IMR-90 (cell line): ENCODE data around the gene IL13RA1. TPM values are rescaled to one million over a fixed set of nuclear protein-coding genes. Genes with fewer than 3 reads are reported as not detected.
"Not testable (repeated sequence)": the region's sequence is repeated elsewhere in the genome, so short reads cannot be mapped to it uniquely, and the experiment has no call there.

Experiments used
- ATAC-seq: fragments of 200-7000 bp; cut with Tn5 transposase; 2 replicates; pipeline ENCODE4 v1.9.1; 2020; ENCODE audit warnings: low read depth, mild to moderate bottlenecking, moderate library complexity
- BruUV-seq: library from RNA; stranded (reverse); fragments of 400-500 nt; replicated peaks from 2 replicates; lab custom pipeline; 2021; lab: Mats Ljungman, UMichigan
- CTCF ChIA-PET: fragments of 300-600 bp; formaldehyde crosslinking; extraction: SDS; loops from one replicate; lab custom pipeline; 2021; ENCODE audit warnings: antibody characterized with exemption; lab: Yijun Ruan, JAX
- POLR2A ChIA-PET: fragments of 300-600 bp; sonication (Branson Sonifier 250); formaldehyde crosslinking; loops from one replicate; lab custom pipeline; 2022; ENCODE audit warnings: antibody characterized with exemption; ENCODE audit not compliant: unreplicated experiment; lab: Charles Lee
- DNase-seq: peaks from one replicate; pipeline ENCODE4 v3.0.0; 2013
- H2AFZ ChIP-seq: replicated peaks from 2 replicates; pipeline ENCODE3; 2013; ENCODE audit warnings: low read length, mild to moderate bottlenecking; ENCODE audit not compliant: poor library complexity
- H2AK5ac ChIP-seq: 2 replicates; pipeline ENCODE4 v1.6.1; 2013; ENCODE audit warnings: low read depth, low read length, inconsistent platforms
- H2AK9ac ChIP-seq: replicated peaks from 2 replicates; pipeline ENCODE3; 2013; ENCODE audit warnings: mild to moderate bottlenecking, low read depth, low read length, moderate library complexity; ENCODE audit not compliant: poor library complexity
- H2BK120ac ChIP-seq: 2 replicates; pipeline ENCODE4 v1.6.1; 2013; ENCODE audit warnings: low read depth, low read length, inconsistent platforms
- H2BK15ac ChIP-seq: 3 replicates; pipeline ENCODE4 v1.6.1; 2013; ENCODE audit warnings: low read depth, low read length, inconsistent platforms
- H2BK20ac ChIP-seq: 2 replicates; pipeline ENCODE4 v1.6.1; 2013; ENCODE audit warnings: low read depth, mild to moderate bottlenecking, inconsistent platforms, low read length, moderate library complexity
- H2BK5ac ChIP-seq: 2 replicates; pipeline ENCODE4 v1.6.1; 2013; ENCODE audit warnings: mild to moderate bottlenecking, low read depth, low read length, inconsistent platforms; ENCODE audit not compliant: poor library complexity, severe bottlenecking
- H3K14ac ChIP-seq: replicated peaks from 2 replicates; pipeline ENCODE4 v1.6.1; 2013; ENCODE audit warnings: low read depth, low read length, inconsistent platforms
- H3K18ac ChIP-seq: 2 replicates; pipeline ENCODE4 v1.6.1; 2013; ENCODE audit warnings: low read depth, low read length, control low read depth
- H3K23ac ChIP-seq: 2 replicates; pipeline ENCODE4 v1.6.1; 2013; ENCODE audit warnings: low read depth, low read length, inconsistent platforms
- H3K27ac ChIP-seq: 2 replicates; pipeline ENCODE4 v1.5.1; 2013; ENCODE audit warnings: mild to moderate bottlenecking, control low read depth, low read length; ENCODE audit not compliant: insufficient read depth
- H3K27me3 ChIP-seq: 2 replicates; pipeline ENCODE4 v1.6.1; 2013; ENCODE audit warnings: low read length; ENCODE audit not compliant: control insufficient read depth, insufficient read depth
- H3K36me3 ChIP-seq: 2 replicates; pipeline ENCODE4 v1.6.1; 2013; ENCODE audit warnings: low read length, mixed read lengths; ENCODE audit not compliant: control insufficient read depth, insufficient read depth
- H3K4ac ChIP-seq: 2 replicates; pipeline ENCODE4 v1.6.1; 2013; ENCODE audit warnings: low read depth, low read length, inconsistent platforms
- H3K4me1 ChIP-seq: 2 replicates; pipeline ENCODE4 v1.6.1; 2013; ENCODE audit warnings: low read length, mixed read lengths; ENCODE audit not compliant: control insufficient read depth, insufficient read depth
- H3K4me2 ChIP-seq: 2 replicates; pipeline ENCODE4 v1.6.1; 2013; ENCODE audit warnings: low read depth, mild to moderate bottlenecking, control low read depth, low read length, moderate library complexity
- H3K4me3 ChIP-seq: 2 replicates; pipeline ENCODE4 v1.5.1; 2013; ENCODE audit warnings: low read depth, mild to moderate bottlenecking, control low read depth, low read length, moderate library complexity; ENCODE audit not compliant: insufficient read depth
- H3K56ac ChIP-seq: 2 replicates; pipeline ENCODE4 v1.6.1; 2013; ENCODE audit warnings: low read length, inconsistent platforms; ENCODE audit not compliant: insufficient read depth; ENCODE audit errors: extremely low read depth
- H3K79me1 ChIP-seq, 2 experiments: 2 replicates each; pipeline ENCODE4 v1.6.1; 2013; ENCODE audit warnings: low read length in 2 of 2, inconsistent platforms in 1 of 2, low read depth in 1 of 2
- H3K9ac ChIP-seq: 2 replicates; pipeline ENCODE4 v1.6.1; 2013; ENCODE audit warnings: low read depth, low read length, control low read depth
- H3K9me1 ChIP-seq: 2 replicates; pipeline ENCODE4 v1.6.1; 2013; ENCODE audit warnings: low read length, inconsistent platforms; ENCODE audit not compliant: insufficient read depth
- H3K9me3 ChIP-seq: 2 replicates; pipeline ENCODE4 v1.6.1; 2013; ENCODE audit warnings: low read length; ENCODE audit not compliant: control insufficient read depth, insufficient read depth
- H4K20me1 ChIP-seq: 2 replicates; pipeline ENCODE4 v1.6.1; 2013; ENCODE audit warnings: low read length, inconsistent platforms; ENCODE audit not compliant: insufficient read depth
- H4K5ac ChIP-seq: 2 replicates; pipeline ENCODE4 v1.6.1; 2013; ENCODE audit warnings: mild to moderate bottlenecking, low read depth, low read length, control low read depth
- H4K8ac ChIP-seq, 2 experiments: 2 replicates each; pipeline ENCODE4 v1.6.1; 2013; ENCODE audit warnings: low read depth in 2 of 2, low read length in 2 of 2, control low read depth in 1 of 2, inconsistent platforms in 1 of 2
- H4K91ac ChIP-seq: 2 replicates; pipeline ENCODE4 v1.6.1; 2013; ENCODE audit warnings: low read depth, low read length, inconsistent platforms; ENCODE audit not compliant: insufficient read depth
- WGBS, 2 experiments: methylation state at CpG; one replicate each; pipeline versions ENCODE4 v1.1.5 to v1.1.7; 2013; ENCODE audit warnings: missing lambda C conversion rate in 2 of 2; ENCODE audit not compliant: insufficient read length in 1 of 2; ENCODE audit errors: extremely low coverage in 2 of 2; 5-methylcytosine and 5-hydroxymethylcytosine counted together
- dilution Hi-C: fragments of 300-500 bp; cut with HindIII; formaldehyde crosslinking; loops from one replicate; pipeline ENCODE4 v1.14.3; 2018; ENCODE audit warnings: low sequenced_read_pairs; ENCODE audit not compliant: unreplicated experiment
- in situ Hi-C: fragments of 300-500 bp; cut with MboI; formaldehyde crosslinking; loops from 3 replicates; pipeline ENCODE4 v1.14.3; 2019; ENCODE audit warnings: low sequenced_read_pairs, inconsistent platforms, mixed read lengths
- intact Hi-C: fragments of 100-400 bp; cut with micrococcal nuclease; formaldehyde crosslinking; loops from 2 replicates; pipeline ENCODE4 v1.10.0; 2022
- polyA plus RNA-seq, 3 experiments: library from polyadenylated mRNA; depleted of rRNA; stranded (reverse); fragments of >200 nt; gene quantifications; 2 replicates each; pipeline ENCODE4 v1.2.3, GENCODE V29; 2012; ENCODE audit warnings: low replicate concordance in 1 of 3
- total RNA-seq: library from RNA; depleted of rRNA; stranded (reverse); fragments of >200 nt; gene quantifications from 2 replicates; pipeline ENCODE4 v1.2.3, GENCODE V29; 2012

The IL13RA1 gene
- total and polyA plus RNA-seq, 2 of the 4 experiments (the other 2 are of a cell fraction), result 24.2 to 31.7 TPM

- DNase-seq, H3K18ac ChIP-seq, H2BK15ac ChIP-seq, H3K23ac ChIP-seq, dilution Hi-C loops, H2AK9ac ChIP-seq, H3K36me3 ChIP-seq, H3K79me1 ChIP-seq, H2BK5ac ChIP-seq, BruUV-seq, H2AK5ac ChIP-seq, H4K5ac ChIP-seq, H3K4me2 ChIP-seq, H3K14ac ChIP-seq, H3K9me3 ChIP-seq, H3K4me1 ChIP-seq, H2BK120ac ChIP-seq, H3K27ac ChIP-seq, H4K8ac ChIP-seq, H4K91ac ChIP-seq, POLR2A ChIA-PET, H4K20me1 ChIP-seq, ATAC-seq, H3K9me1 ChIP-seq, CTCF ChIA-PET, intact Hi-C loops, H2BK20ac ChIP-seq, H3K4ac ChIP-seq, H3K27me3 ChIP-seq, H3K9ac ChIP-seq, H3K56ac ChIP-seq, H3K4me3 ChIP-seq, H2AFZ ChIP-seq: not testable (repeated sequence)
- in situ Hi-C loops, result loop anchor here (25.0 kb wide), 1 partner anchor 355 kb away; no protein-coding TSS in a partner anchor
- no CpG with 5 or more reads among the region's 4 CpGs for WGBS, 2 experiments
These were observed 89.9 kb downstream of the IL13RA1 start for GRCh38 chrX:118817257-118817656.
